ENCODE data around the gene ATOX1.
A peak's percentile ranks its signal among the peaks of the same experiment; 100 is the strongest.

The ATOX1 gene

GRCh38 chr5:151766975-151767374, 8.5 kb upstream of the ATOX1 start:
- DNase-seq = no peak

- no peak for DNase-seq
Observed at GRCh38 chr5:151764801-151765200, 6.4 kb upstream of the ATOX1 start.

- DNase-seq = no peak
Observed at GRCh38 chr5:151758141-151758429, 346 bp downstream of the ATOX1 start.

GRCh38 chr5:151757233-151758140, 944 bp downstream of the ATOX1 start:
- DNase-seq = peak; percentile 52

- DNase-seq = no peak
Observed at GRCh38 chr5:151755383-151755782, 3.0 kb downstream of the ATOX1 start.

GRCh38 chr5:151751593-151751992, 6.8 kb downstream of the ATOX1 start:
- DNase-seq = no peak

- DNase-seq = no peak
Observed at GRCh38 chr5:151751091-151751490, 7.3 kb downstream of the ATOX1 start.

GRCh38 chr5:151750121-151750520, 8.3 kb downstream of the ATOX1 start:
- no peak for DNase-seq

- peak; percentile 35 for DNase-seq
Observed at GRCh38 chr5:151745071-151745705, 13.2 kb downstream of the ATOX1 start.

GRCh38 chr5:151743530-151743929, 14.9 kb downstream of the ATOX1 start:
- no peak for DNase-seq

- DNase-seq = no peak
Observed at GRCh38 chr5:151742870-151743294, 15.5 kb downstream of the ATOX1 start.

- no peak for DNase-seq
Observed at GRCh38 chr5:151741678-151742423, 16.6 kb downstream of the ATOX1 start.

- no peak for DNase-seq
Observed at GRCh38 chr5:151740958-151741373, 17.5 kb downstream of the ATOX1 start.

GRCh38 chr5:151740336-151740942, 18.0 kb downstream of the ATOX1 start:
- peak; percentile 57 for DNase-seq

- DNase-seq = no peak
Observed at GRCh38 chr5:151739939-151740335, 18.5 kb downstream of the ATOX1 start.

GRCh38 chr5:151739395-151739794, 19.0 kb downstream of the ATOX1 start:
- no peak for DNase-seq

- no peak for DNase-seq
Observed at GRCh38 chr5:151738125-151738848, 20.1 kb downstream of the ATOX1 start.

GRCh38 chr5:151737431-151737830, 21.0 kb downstream of the ATOX1 start:
- DNase-seq = no peak

GRCh38 chr5:151735646-151736045, 22.8 kb downstream of the ATOX1 start:
- DNase-seq = no peak

- no peak for DNase-seq
Observed at GRCh38 chr5:151734064-151734408, 24.4 kb downstream of the ATOX1 start.

GRCh38 chr5:151733358-151734063, 24.9 kb downstream of the ATOX1 start:
- no peak for DNase-seq

- DNase-seq = no peak
Observed at GRCh38 chr5:151730381-151730780, 28.1 kb downstream of the ATOX1 start.

Measured in activated CD4-positive, alpha-beta T cell treated with anti-CD3 and anti-CD28 coated beads for 48 hours (primary cell).